NT2/D1 (cell line): ENCODE data around the gene ATP5F1E.

Source experiments
- SUZ12 ChIP-seq: IDR thresholded peaks from 2 replicates; pipeline ENCODE4 v1.6.1; 2011; ENCODE audit not compliant: insufficient read length, insufficient read depth; ENCODE audit errors: extremely low read depth
- YY1 ChIP-seq: IDR thresholded peaks from 2 replicates; pipeline ENCODE4 v1.6.1; 2011; ENCODE audit not compliant: insufficient read length, insufficient read depth
- ZNF274 ChIP-seq: IDR thresholded peaks from 2 replicates; pipeline ENCODE4 v1.6.1; 2011; ENCODE audit warnings: mild to moderate bottlenecking, low read depth, low read length

GRCh38 chr20:59022754-59023153 lies 9.4 kb downstream of the ATP5F1E start:
- TF ChIP-seq SUZ12 (no peak), YY1 (no peak), ZNF274 (no peak)
